Fibroblast of villous mesenchyme (primary cell): ENCODE measurements around the gene MYEF2. TPM values are rescaled to one million over a fixed set of nuclear protein-coding genes. Genes with fewer than 3 reads are reported as not detected.
A peak's percentile ranks its signal among the peaks of the same experiment; 100 is the strongest.

Source experiments
- DNase-seq: peaks from one replicate; pipeline ENCODE4 v3.0.0-alpha.2; 2010; ENCODE audit warnings: low read depth
- H3K4me3 ChIP-seq: 2 replicates; pipeline ENCODE4 v1.5.1; 2011; ENCODE audit warnings: low read depth, mild to moderate bottlenecking, low read length
- total RNA-seq: library from RNA; depleted of rRNA; stranded (reverse); fragments of >200 nt; gene quantifications from 2 replicates; pipeline ENCODE4 v1.2.3, GENCODE V29; 2012
- TF ChIP-seq, protein P1 (sequence below): IDR thresholded peaks from 2 replicates; pipeline ENCODE4 v1.5.1; 2012; ENCODE audit warnings: low read depth, mild to moderate bottlenecking, low read length; ENCODE audit not compliant: insufficient read depth

The MYEF2 gene
- total RNA-seq, 1 donor = 6.9 TPM

GRCh38 chr15:48096813-48097212 is 81.3 kb downstream of the MYEF2 start:
- TF ChIP-seq, protein P1, sequence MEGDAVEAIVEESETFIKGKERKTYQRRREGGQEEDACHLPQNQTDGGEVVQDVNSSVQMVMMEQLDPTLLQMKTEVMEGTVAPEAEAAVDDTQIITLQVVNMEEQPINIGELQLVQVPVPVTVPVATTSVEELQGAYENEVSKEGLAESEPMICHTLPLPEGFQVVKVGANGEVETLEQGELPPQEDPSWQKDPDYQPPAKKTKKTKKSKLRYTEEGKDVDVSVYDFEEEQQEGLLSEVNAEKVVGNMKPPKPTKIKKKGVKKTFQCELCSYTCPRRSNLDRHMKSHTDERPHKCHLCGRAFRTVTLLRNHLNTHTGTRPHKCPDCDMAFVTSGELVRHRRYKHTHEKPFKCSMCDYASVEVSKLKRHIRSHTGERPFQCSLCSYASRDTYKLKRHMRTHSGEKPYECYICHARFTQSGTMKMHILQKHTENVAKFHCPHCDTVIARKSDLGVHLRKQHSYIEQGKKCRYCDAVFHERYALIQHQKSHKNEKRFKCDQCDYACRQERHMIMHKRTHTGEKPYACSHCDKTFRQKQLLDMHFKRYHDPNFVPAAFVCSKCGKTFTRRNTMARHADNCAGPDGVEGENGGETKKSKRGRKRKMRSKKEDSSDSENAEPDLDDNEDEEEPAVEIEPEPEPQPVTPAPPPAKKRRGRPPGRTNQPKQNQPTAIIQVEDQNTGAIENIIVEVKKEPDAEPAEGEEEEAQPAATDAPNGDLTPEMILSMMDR = no peak
- H3K4me3 ChIP-seq = no peak overlapping the region
- DNase-seq = peak; percentile 80

DNA sequence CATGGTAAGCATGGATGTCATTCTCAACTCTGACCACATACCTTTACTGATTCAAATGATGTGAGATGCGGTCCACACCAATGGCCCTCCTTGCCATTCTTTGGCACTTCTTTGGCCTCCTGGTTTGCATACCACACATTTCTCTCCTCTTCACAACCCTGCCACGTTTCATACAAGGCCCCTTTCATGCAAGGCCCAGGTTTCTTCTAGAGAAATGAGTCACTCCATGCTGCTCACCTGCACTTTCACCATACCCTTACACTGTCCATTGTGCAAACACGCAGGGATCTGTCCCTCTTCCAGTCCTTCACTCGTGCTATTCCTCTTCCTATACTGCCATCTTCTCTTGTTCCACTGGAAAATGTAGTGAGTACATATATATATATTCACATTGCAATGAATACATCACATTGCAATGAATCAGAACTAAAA is 81.7 kb downstream of the MYEF2 start:
- no peak overlapping the region for H3K4me3 ChIP-seq
- DNase-seq = no peak
- TF ChIP-seq, protein P1 = no peak

- DNase-seq = no peak
- H3K4me3 ChIP-seq = no peak overlapping the region
- TF ChIP-seq, protein P1 = no peak
Measured at GRCh38 chr15:48091522-48091921, 86.6 kb downstream of the MYEF2 start.

DNA sequence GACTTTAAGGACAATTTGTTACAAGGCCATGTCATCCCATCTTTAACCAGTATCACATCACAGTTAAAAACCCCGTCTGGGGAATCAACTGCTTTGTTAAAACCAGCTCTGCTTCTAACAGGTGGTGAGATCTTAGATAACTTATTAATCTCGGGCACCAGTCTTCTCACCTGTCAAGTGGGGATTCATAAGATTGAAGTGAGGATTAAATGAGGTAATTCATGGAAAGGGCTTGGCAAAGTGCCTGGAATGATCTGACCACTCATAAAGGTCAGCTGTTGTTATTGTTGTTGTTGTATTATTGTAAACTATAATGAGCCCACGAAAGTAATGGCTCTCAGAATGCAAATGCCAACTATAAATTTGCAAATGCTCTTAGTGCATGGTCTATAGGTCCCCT is 87.4 kb downstream of the MYEF2 start:
- no peak overlapping the region for H3K4me3 ChIP-seq
- DNase-seq = no peak
- TF ChIP-seq, protein P1 = no peak

- TF ChIP-seq, protein P1 = no peak
- DNase-seq = peak; percentile 58
- no peak overlapping the region for H3K4me3 ChIP-seq
Measured at GRCh38 chr15:48090115-48090514, 88.0 kb downstream of the MYEF2 start.

DNA sequence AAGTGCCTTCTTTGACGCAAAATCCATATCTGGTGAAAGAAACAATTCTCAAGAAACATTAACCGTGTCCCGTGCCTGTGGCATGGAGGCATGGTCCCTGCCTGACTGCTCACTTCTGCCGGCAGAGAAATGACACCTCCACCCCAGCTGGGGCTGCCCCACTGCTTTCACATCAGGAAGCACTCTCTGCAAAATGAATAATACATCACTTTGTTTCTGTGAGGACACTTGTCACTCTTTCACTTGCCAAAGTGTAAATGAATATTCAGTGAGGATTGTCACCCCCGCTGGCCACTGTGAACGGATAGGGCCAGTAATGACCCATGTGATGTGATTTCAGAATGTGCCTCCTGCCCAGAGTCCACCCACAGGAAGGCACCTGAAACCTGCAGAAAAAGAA is 88.4 kb downstream of the MYEF2 start:
- TF ChIP-seq, protein P1 = no peak
- no peak for DNase-seq
- H3K4me3 ChIP-seq = no peak overlapping the region

DNA sequence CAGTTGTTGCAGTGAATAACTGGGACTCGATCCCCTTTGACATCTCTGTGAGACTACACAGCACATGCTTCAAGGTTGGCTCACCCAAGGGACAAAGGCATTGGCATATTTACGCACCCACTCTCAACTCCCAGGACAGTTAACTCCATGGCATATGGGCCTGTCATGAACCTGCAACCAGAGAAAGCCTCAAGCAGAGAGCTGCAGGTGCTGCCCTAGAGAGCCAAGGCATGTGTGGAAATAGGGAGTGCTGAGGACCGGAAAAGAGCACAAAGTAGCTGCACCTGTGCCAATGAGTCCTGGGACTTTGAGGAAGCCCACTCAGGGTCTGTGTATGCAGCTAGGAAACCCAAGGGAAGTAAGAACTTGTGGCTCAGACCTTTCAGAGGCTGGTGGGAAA is 90.3 kb downstream of the MYEF2 start:
- H3K4me3 ChIP-seq = no peak overlapping the region
- TF ChIP-seq, protein P1 = no peak
- DNase-seq = no peak
